Kidney (tissue), 14 donors: ENCODE measurements around the gene RARRES2. TPM values are rescaled to one million over a fixed set of nuclear protein-coding genes. Genes with fewer than 3 reads are reported as not detected.

ENCODE experiments used
- DNase-seq, 5 donors: peaks; one replicate each; pipeline ENCODE4 v3.0.0-alpha.2; 2013 to 2020
- FAIRE-seq: peaks from 2 replicates; lab custom pipeline; 2012; peaks lifted over from hg19 to GRCh38; lab: Jason Lieb, UNC
- H3K27ac ChIP-seq, 2 donors: one replicate each; pipeline ENCODE4 v1.7.0; 2013; ENCODE audit warnings: low read depth in 2 of 2, low read length in 2 of 2, inconsistent platforms in 1 of 2
- H3K27me3 ChIP-seq: one replicate; pipeline ENCODE4 v1.7.1; 2013; ENCODE audit warnings: low read length, inconsistent platforms; ENCODE audit not compliant: control insufficient read depth, insufficient read depth
- H3K36me3 ChIP-seq, 3 donors: one replicate each; pipeline versions ENCODE4 v1.7.0 to v1.7.1; 2013; ENCODE audit warnings: low read length in 3 of 3, control low read depth in 1 of 3, inconsistent platforms in 1 of 3; ENCODE audit not compliant: insufficient read depth in 3 of 3, control insufficient read depth in 2 of 3
- H3K4me1 ChIP-seq, 3 donors: one replicate each; pipeline versions ENCODE4 v1.7.0 to v1.7.1; 2013; ENCODE audit warnings: low read length in 3 of 3, inconsistent platforms in 1 of 3, low read depth in 1 of 3; ENCODE audit not compliant: control insufficient read depth in 2 of 3, insufficient read depth in 2 of 3
- H3K4me3 ChIP-seq, 3 donors: one replicate each; pipeline versions ENCODE4 v1.7.0 to v1.8.1; 2013; ENCODE audit warnings: low read length in 3 of 3, control low read depth in 1 of 3, inconsistent platforms in 1 of 3
- H3K9ac ChIP-seq, 3 donors: one replicate each; pipeline versions ENCODE4 v1.7.0 to v1.7.1; 2013; ENCODE audit warnings: low read length in 3 of 3, control low read depth in 1 of 3, inconsistent platforms in 1 of 3
- H3K9me3 ChIP-seq, 3 donors: one replicate each; pipeline versions ENCODE4 v1.7.0 to v1.7.1; 2013; ENCODE audit warnings: low read length in 3 of 3, control low read depth in 1 of 3, inconsistent platforms in 1 of 3; ENCODE audit not compliant: control insufficient read depth in 2 of 3, insufficient read depth in 1 of 3
- CTCF ChIP-seq: IDR thresholded peaks from 3 replicates; pipeline ENCODE4 v1.5.1; 2012; ENCODE audit warnings: mild to moderate bottlenecking, moderate library complexity, borderline replicate concordance; ENCODE audit not compliant: insufficient read depth; ENCODE audit errors: extremely low read depth
- intact Hi-C: fragments of 100-400 bp; cut with DNase I; formaldehyde crosslinking; loops from one replicate; pipeline ENCODE4 v1.11.1; 2022
- polyA plus RNA-seq: library from polyadenylated mRNA; stranded (reverse); fragments of 350-450 nt; fragmentation: Illumina TruSeq; extraction: RNeasy Lipid Tissue Mini Kit (QIAGEN cat#74804); gene quantifications from one replicate; pipeline ENCODE4 v1.2.3, GENCODE V29; 2014; ENCODE audit warnings: low read depth, low replicate concordance; ENCODE audit not compliant: insufficient read depth
- total RNA-seq: library from RNA; stranded (reverse); fragmentation: NEBNext Ultra II Directional; extraction: Animal tissue kit (Norgen Biotek cat#: 25700); gene quantifications from one replicate; pipeline ENCODE4 v1.2.1, GENCODE V29; 2021
- donor health status: control.
- donor health status: control.
- donor health status: control.
- donor health status: control.
- donor health status: control.
- donor health status: DM: yes; HTN: yes; CAD: no.
- donor health status: Normal renal cell carcinoma (clear cell type).

RARRES2 gene
- total and polyA plus RNA-seq, 2 donors from 2014 or later, result 104 to 475 TPM

GRCh38 chr7:150368096-150368883 lies 26.9 kb upstream of the RARRES2 start, which contains the start of gene REPIN1:
Gene REPIN1 (plus strand): TSS chr7:150368822. CDS start chr7:150369712, 890 bp downstream.
- TF ChIP-seq CTCF, result no peak
- H3K27me3 ChIP-seq, result no peaks in the 10 kb centered on the region
- H3K4me1 ChIP-seq, result peaks cover 5 to 26% (median 10%) of the 10 kb centered on the region in 3 donors
- peak within 1 kb of the TSS; percentile 64 to 90 (median 90) for H3K4me3 ChIP-seq
- DNase-seq (peak; percentile 95 to 98 (median 96)), FAIRE-seq (no peak)
- peak within 1 kb of the TSS; percentile 77 to 91 (median 85) for H3K9ac ChIP-seq
- H3K9me3 ChIP-seq, result no peaks in the 10 kb centered on the region
- H3K27ac ChIP-seq, result peak within 1 kb of the TSS; percentile 94 to 97
- intact Hi-C loops, result no loop called here
- H3K36me3 ChIP-seq, result peaks cover 3 to 8% (median 7%) of the 10 kb centered on the region in 3 donors

GRCh38 chr7:150367677-150368095 lies 26.3 kb upstream of the RARRES2 start:
- Histone ChIP-seq H3K9me3 (no peaks in the 10 kb centered on the region), H3K4me1 (peaks cover 5 to 20% (median 7%) of the 10 kb centered on the region in 3 donors), H3K4me3 (peak overlapping the region; percentile 31 to 90 (median 50)), H3K27me3 (no peaks in the 10 kb centered on the region), H3K9ac (peak overlapping the region in 2 of 3 donors; percentile 48 to 91), H3K27ac (peak overlapping the region; percentile 94 to 97), H3K36me3 (peaks cover 3 to 4% (median 3%) of the 10 kb centered on the region in 3 donors)
- intact Hi-C loops, result no loop called here
- no peak for FAIRE-seq
- DNase-seq, result no peak
- TF ChIP-seq CTCF, result no peak

GRCh38 chr7:150365673-150366398 lies 24.4 kb upstream of the RARRES2 start:
- Histone ChIP-seq H3K4me3 (no peak overlapping the region), H3K9me3 (no peaks in the 10 kb centered on the region), H3K36me3 (peaks cover 0 to 3% (median 3%) of the 10 kb centered on the region in 3 donors), H3K27ac (no peak overlapping the region), H3K4me1 (peaks cover 5 to 17% (median 7%) of the 10 kb centered on the region in 3 donors), H3K27me3 (no peaks in the 10 kb centered on the region), H3K9ac (no peak overlapping the region)
- DNase-seq (peak in 2 of 5 donors; percentile 42 to 59), FAIRE-seq (no peak)
- TF ChIP-seq CTCF, result no peak
- intact Hi-C loops, result no loop called here
